Raji (cell line): ENCODE results near the gene NRXN3.

Source experiments
- POLR2A ChIP-seq: IDR thresholded peaks from 2 replicates; pipeline ENCODE4 v1.6.1; 2011; ENCODE audit warnings: low read depth, low read length, control low read depth; ENCODE audit not compliant: insufficient read depth

The NRXN3 gene

GRCh38 chr14:79375356-79375755, 1205.2 kb downstream of the NRXN3 start:
- no peak for TF ChIP-seq POLR2A

GRCh38 chr14:79376557-79376956, 1206.4 kb downstream of the NRXN3 start:
- TF ChIP-seq POLR2A = no peak

- no peak for TF ChIP-seq POLR2A
These were observed 1207.8 kb downstream of the NRXN3 start for GRCh38 chr14:79378020-79378419.

- no peak for TF ChIP-seq POLR2A
These were observed 1209.1 kb downstream of the NRXN3 start for GRCh38 chr14:79379266-79379665.

GRCh38 chr14:79383031-79383430, 1212.9 kb downstream of the NRXN3 start:
- no peak for TF ChIP-seq POLR2A

- no peak for TF ChIP-seq POLR2A
These were observed 1213.3 kb downstream of the NRXN3 start for GRCh38 chr14:79383475-79383874.

GRCh38 chr14:79395061-79395460, 1224.9 kb downstream of the NRXN3 start:
- no peak for TF ChIP-seq POLR2A

- no peak for TF ChIP-seq POLR2A
These were observed 1234.8 kb downstream of the NRXN3 start for GRCh38 chr14:79404874-79405511.

GRCh38 chr14:79405512-79405910, 1235.3 kb downstream of the NRXN3 start:
- no peak for TF ChIP-seq POLR2A

GRCh38 chr14:79407572-79407971, 1237.4 kb downstream of the NRXN3 start:
- TF ChIP-seq POLR2A = no peak

GRCh38 chr14:79408696-79409095, 1238.5 kb downstream of the NRXN3 start:
- no peak for TF ChIP-seq POLR2A

GRCh38 chr14:79411403-79412174, 1241.4 kb downstream of the NRXN3 start:
- no peak for TF ChIP-seq POLR2A

GRCh38 chr14:79412822-79413221, 1242.6 kb downstream of the NRXN3 start:
- TF ChIP-seq POLR2A = no peak

- TF ChIP-seq POLR2A = no peak
These were observed 1243.7 kb downstream of the NRXN3 start for GRCh38 chr14:79413734-79414428.

GRCh38 chr14:79415726-79416125, 1245.6 kb downstream of the NRXN3 start:
- no peak for TF ChIP-seq POLR2A

GRCh38 chr14:79417961-79418360, 1247.8 kb downstream of the NRXN3 start:
- no peak for TF ChIP-seq POLR2A
